PC-9 (cell line): ENCODE results near the gene RPP25L.

Experiments used
- EZH2 ChIP-seq: fragments of 200-600 bp; sonication (generic); IDR thresholded peaks from 2 replicates; pipeline ENCODE4 v1.8.0; 2017; ENCODE audit warnings: antibody characterized with exemption, low read depth
- TF ChIP-seq, protein P1 (sequence below): fragments of 200-600 bp; sonication (generic); conservative IDR thresholded peaks from 2 replicates; pipeline ENCODE4 v1.6.1; 2017; ENCODE audit warnings: mixed run types, antibody characterized with exemption, mild to moderate bottlenecking, moderate library complexity

DNA sequence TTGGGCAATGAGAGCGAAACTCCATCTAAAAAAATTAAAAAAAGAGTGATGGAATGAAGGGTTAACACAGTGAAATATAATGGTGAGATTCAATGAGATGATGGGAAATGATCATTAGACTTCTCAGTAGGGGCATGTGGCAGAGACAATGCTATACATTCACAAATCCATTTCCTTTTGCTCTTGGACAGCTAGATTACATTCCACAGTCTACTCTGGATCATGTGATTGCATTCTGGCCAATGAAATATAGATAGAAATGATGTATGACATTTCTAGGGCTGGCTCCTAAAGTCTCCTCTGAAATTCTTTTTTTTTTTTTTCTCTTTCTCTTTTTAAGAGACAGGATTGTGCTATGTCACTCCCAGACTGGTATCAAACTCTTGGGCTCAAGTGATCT, 30.8 kb upstream of the RPP25L start:
- TF ChIP-seq, protein P1, sequence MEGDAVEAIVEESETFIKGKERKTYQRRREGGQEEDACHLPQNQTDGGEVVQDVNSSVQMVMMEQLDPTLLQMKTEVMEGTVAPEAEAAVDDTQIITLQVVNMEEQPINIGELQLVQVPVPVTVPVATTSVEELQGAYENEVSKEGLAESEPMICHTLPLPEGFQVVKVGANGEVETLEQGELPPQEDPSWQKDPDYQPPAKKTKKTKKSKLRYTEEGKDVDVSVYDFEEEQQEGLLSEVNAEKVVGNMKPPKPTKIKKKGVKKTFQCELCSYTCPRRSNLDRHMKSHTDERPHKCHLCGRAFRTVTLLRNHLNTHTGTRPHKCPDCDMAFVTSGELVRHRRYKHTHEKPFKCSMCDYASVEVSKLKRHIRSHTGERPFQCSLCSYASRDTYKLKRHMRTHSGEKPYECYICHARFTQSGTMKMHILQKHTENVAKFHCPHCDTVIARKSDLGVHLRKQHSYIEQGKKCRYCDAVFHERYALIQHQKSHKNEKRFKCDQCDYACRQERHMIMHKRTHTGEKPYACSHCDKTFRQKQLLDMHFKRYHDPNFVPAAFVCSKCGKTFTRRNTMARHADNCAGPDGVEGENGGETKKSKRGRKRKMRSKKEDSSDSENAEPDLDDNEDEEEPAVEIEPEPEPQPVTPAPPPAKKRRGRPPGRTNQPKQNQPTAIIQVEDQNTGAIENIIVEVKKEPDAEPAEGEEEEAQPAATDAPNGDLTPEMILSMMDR: no peak
- no peak for TF ChIP-seq EZH2
